GM23248 (cell line): ENCODE measurements around the gene ZSCAN1. TPM values are rescaled to one million over a fixed set of nuclear protein-coding genes. Genes with fewer than 3 reads are reported as not detected.

Experiments used
- DNase-seq: peaks from one replicate; pipeline ENCODE4 v3.0.0-alpha.2; 2015
- H2AFZ ChIP-seq: fragments of 200-600 bp; sonication (generic); 2 replicates; pipeline ENCODE4 v1.6.1; 2016; ENCODE audit warnings: antibody characterized with exemption
- H3F3A ChIP-seq: fragments of 200-600 bp; sonication (generic); 2 replicates; pipeline ENCODE4 v1.6.1; 2016; ENCODE audit warnings: mild to moderate bottlenecking, antibody characterized with exemption, mixed run types; ENCODE audit not compliant: insufficient read depth
- H3K27ac ChIP-seq: fragments of 200-600 bp; sonication (generic); 2 replicates; pipeline ENCODE4 v1.5.1; 2016; ENCODE audit warnings: mild to moderate bottlenecking
- H3K27me3 ChIP-seq: fragments of 200-600 bp; sonication (generic); replicated peaks from 2 replicates; pipeline ENCODE4 v1.6.1; 2016; ENCODE audit warnings: mild to moderate bottlenecking; ENCODE audit not compliant: insufficient read depth
- H3K36me3 ChIP-seq: fragments of 200-600 bp; sonication (generic); 2 replicates; pipeline ENCODE4 v1.6.1; 2016; ENCODE audit warnings: low read depth, mild to moderate bottlenecking
- H3K4me1 ChIP-seq: fragments of 200-600 bp; sonication (generic); 2 replicates; pipeline ENCODE4 v1.6.1; 2016; ENCODE audit warnings: mild to moderate bottlenecking; ENCODE audit not compliant: insufficient read depth
- H3K4me2 ChIP-seq: fragments of 200-600 bp; sonication (generic); one replicate; pipeline ENCODE4 v1.6.1; 2016; ENCODE audit warnings: mild to moderate bottlenecking; ENCODE audit not compliant: unreplicated experiment
- H3K4me3 ChIP-seq: fragments of 200-600 bp; sonication (generic); 2 replicates; pipeline ENCODE4 v1.5.1; 2016; ENCODE audit warnings: mild to moderate bottlenecking
- H3K79me2 ChIP-seq: fragments of 200-600 bp; sonication (generic); 2 replicates; pipeline ENCODE4 v1.6.1; 2016; ENCODE audit warnings: mild to moderate bottlenecking; ENCODE audit not compliant: insufficient read depth
- H3K9ac ChIP-seq: fragments of 200-600 bp; sonication (generic); 2 replicates; pipeline ENCODE4 v1.6.1; 2016; ENCODE audit warnings: mild to moderate bottlenecking
- H3K9me2 ChIP-seq: fragments of 200-600 bp; sonication (generic); 2 replicates; pipeline ENCODE4 v1.6.1; 2016; ENCODE audit warnings: mixed run types, mild to moderate bottlenecking, moderate library complexity; ENCODE audit not compliant: insufficient read depth
- H3K9me3 ChIP-seq: fragments of 200-600 bp; sonication (generic); one replicate; pipeline ENCODE4 v1.6.1; 2017; ENCODE audit warnings: low read depth
- H4K20me1 ChIP-seq: fragments of 200-600 bp; sonication (generic); 2 replicates; pipeline ENCODE4 v1.6.0; 2016; ENCODE audit not compliant: insufficient read depth
- EZH2 ChIP-seq: fragments of 200-600 bp; sonication (generic); IDR thresholded peaks from 2 replicates; pipeline ENCODE4 v1.6.1; 2018; ENCODE audit warnings: antibody characterized with exemption, mild to moderate bottlenecking; ENCODE audit not compliant: insufficient read depth, poor library complexity, severe bottlenecking
- EZH2phosphoT487 ChIP-seq: fragments of 200-600 bp; sonication (generic); IDR thresholded peaks from 2 replicates; pipeline ENCODE4 v1.6.1; 2018; ENCODE audit warnings: antibody characterized with exemption, moderate library complexity, mild to moderate bottlenecking, low read depth; ENCODE audit not compliant: insufficient read depth
- WGBS, 2 experiments: methylation state at CpG; one replicate each; pipeline ENCODE4 v1.1.6; 2015 to 2017; ENCODE audit warnings: low lambda C conversion rate in 2 of 2, low coverage in 1 of 2; ENCODE audit errors: missing lambda C conversion rate in 2 of 2; 5-methylcytosine and 5-hydroxymethylcytosine counted together
- in situ Hi-C: fragments of 300-500 bp; cut with MboI; formaldehyde crosslinking; loops from 2 replicates; pipeline ENCODE4 v1.15.0; 2020
- polyA plus RNA-seq: library from polyadenylated mRNA; unstranded; fragments of >200 nt; fragmentation: Nextera tagmentation; extraction: Ambion mirVana; gene quantifications from 2 replicates; pipeline ENCODE4 v1.2.1, GENCODE V29; 2016
- total RNA-seq: library from RNA; depleted of rRNA; stranded (reverse); fragments of >200 nt; shearing (Covaris generic); gene quantifications from 2 replicates; pipeline ENCODE4 v1.2.3, GENCODE V29; 2014

The ZSCAN1 gene
- total and polyA plus RNA-seq, 2 experiments from 2014 or later: 0.39 TPM; not detected in 1

DNA sequence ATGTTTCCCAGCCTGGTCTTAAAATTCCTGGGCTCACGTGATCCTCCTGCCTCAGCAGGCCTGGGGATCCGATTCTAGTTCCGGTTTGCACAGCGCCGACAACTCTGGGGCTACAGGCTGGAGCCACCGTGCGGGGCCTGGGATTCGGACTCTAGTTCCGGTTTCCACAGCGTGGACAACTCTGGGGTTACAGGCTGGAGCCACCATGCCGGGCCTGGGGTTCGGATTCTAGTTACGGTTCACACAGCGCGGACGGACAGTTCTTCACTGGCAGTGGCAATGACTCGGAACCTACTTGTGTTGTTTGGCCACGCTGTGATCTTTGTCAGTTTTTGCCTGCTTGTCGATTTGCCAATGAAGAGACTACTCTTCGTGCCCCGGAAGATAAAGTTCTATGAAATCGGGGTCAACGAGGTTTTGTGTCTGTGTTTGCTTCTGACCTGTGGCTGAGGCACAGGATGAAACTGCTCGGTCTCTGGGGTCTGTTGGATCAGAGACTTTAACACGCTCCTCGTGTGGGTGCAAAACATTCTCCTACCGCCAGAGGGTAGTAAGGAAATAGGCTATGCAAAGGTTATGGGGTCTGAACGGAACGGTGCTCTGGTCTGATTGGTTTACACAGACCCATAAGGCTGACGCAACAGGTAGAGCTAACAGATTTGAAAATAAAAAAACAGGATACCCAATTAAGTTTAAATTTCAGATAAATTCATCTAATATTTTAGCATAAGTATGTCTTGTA lies 12.1 kb upstream of the ZSCAN1 start:
- in situ Hi-C loops: no loop called here
- WGBS, 2 experiments: 39 to 42% methylated on average over 30 of the region's 30 CpGs

DNA sequence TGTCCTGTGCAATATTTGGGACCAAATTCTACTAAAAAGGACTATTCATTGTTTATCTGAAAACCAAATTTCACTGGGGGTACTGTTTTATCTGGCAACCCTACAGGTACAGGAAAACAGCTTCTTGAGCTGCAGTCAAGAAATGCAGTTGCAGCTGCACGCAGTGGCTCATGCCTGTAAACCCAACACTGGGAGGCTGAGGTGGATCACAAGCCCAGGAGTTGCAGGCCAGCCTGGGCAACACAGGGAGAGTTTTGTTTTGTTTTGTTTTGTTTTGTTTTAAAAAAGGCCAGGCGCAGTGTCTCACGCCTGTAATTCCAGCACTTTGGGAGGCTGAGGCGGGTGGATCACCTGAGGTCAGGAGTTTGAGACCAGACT lies 11.6 kb upstream of the ZSCAN1 start:
- no peaks in the 10 kb centered on the region for H3K9me3 ChIP-seq
- no peak for TF ChIP-seq EZH2phosphoT487
- no peak for TF ChIP-seq EZH2
- H3K27me3 ChIP-seq: no peaks in the 10 kb centered on the region
- H3K4me3 ChIP-seq: no peak overlapping the region
- no peaks in the 10 kb centered on the region for H3K79me2 ChIP-seq
- H4K20me1 ChIP-seq: no peaks in the 10 kb centered on the region
- no peak overlapping the region for H3K9ac ChIP-seq
- no peaks in the 10 kb centered on the region for H3K36me3 ChIP-seq
- H3F3A ChIP-seq: no peaks in the 10 kb centered on the region
- no peaks in the 10 kb centered on the region for H3K9me2 ChIP-seq
- 45% methylated on average over 4 of the region's 4 CpGs for WGBS, 2 experiments
- in situ Hi-C loops: no loop called here
- H3K4me1 ChIP-seq: no peaks in the 10 kb centered on the region
- no peak for DNase-seq
- H2AFZ ChIP-seq: peak overlapping the region; percentile 67; the same call in 1 of the 2 replicates
- H3K27ac ChIP-seq: no peak overlapping the region
- no peak overlapping the region for H3K4me2 ChIP-seq

More for the DNA sequence above, 12.1 kb upstream of the ZSCAN1 start:
- TF ChIP-seq EZH2phosphoT487 (no peak), EZH2 (no peak)
- no peaks in the 10 kb centered on the region for H3K79me2 ChIP-seq
- DNase-seq: peak; percentile 73
- H3K4me2 ChIP-seq: no peak overlapping the region
- no peaks in the 10 kb centered on the region for H3K9me3 ChIP-seq
- no peaks in the 10 kb centered on the region for H3K36me3 ChIP-seq
- H2AFZ ChIP-seq: peak overlapping the region; percentile 67
- no peaks in the 10 kb centered on the region for H3K9me2 ChIP-seq
- H3K27me3 ChIP-seq: no peaks in the 10 kb centered on the region
- no peak overlapping the region for H3K27ac ChIP-seq
- no peak overlapping the region for H3K4me3 ChIP-seq
- no peaks in the 10 kb centered on the region for H4K20me1 ChIP-seq
- H3F3A ChIP-seq: no peaks in the 10 kb centered on the region
- no peaks in the 10 kb centered on the region for H3K4me1 ChIP-seq
- no peak overlapping the region for H3K9ac ChIP-seq

DNA sequence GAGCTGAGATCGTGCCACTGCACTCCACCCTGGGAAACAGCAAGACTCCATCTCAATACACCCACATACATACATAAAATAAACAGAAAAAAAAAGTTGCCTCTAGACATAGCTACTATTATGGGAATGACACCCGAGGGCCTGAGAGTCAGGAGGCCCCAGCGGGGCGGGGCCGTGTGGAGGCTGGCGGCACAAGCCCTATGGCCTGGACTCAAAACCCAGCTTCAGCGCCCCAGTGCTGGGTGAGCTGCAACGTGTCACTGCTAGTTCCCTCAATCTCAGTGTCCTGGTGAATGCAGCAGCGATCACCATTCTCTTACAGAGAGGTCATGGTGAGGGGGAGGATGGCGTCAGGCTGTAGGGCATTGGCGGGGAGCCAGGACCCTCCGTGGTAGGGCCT lies 9.2 kb upstream of the ZSCAN1 start:
- no peaks in the 10 kb centered on the region for H3K79me2 ChIP-seq
- no peak overlapping the region for H2AFZ ChIP-seq
- H3K4me3 ChIP-seq: no peak overlapping the region
- H3K9ac ChIP-seq: no peak overlapping the region
- TF ChIP-seq EZH2: no peak
- no peaks in the 10 kb centered on the region for H3F3A ChIP-seq
- no peaks in the 10 kb centered on the region for H3K4me1 ChIP-seq
- H3K36me3 ChIP-seq: no peaks in the 10 kb centered on the region
- 58 to 59% methylated on average over 12 of the region's 12 CpGs for WGBS, 2 experiments
- no peaks in the 10 kb centered on the region for H3K27me3 ChIP-seq
- DNase-seq: no peak
- H3K9me3 ChIP-seq: no peaks in the 10 kb centered on the region
- no peak overlapping the region for H3K27ac ChIP-seq
- no peaks in the 10 kb centered on the region for H4K20me1 ChIP-seq
- H3K4me2 ChIP-seq: no peak overlapping the region
- H3K9me2 ChIP-seq: no peaks in the 10 kb centered on the region
- in situ Hi-C loops: no loop called here

DNA sequence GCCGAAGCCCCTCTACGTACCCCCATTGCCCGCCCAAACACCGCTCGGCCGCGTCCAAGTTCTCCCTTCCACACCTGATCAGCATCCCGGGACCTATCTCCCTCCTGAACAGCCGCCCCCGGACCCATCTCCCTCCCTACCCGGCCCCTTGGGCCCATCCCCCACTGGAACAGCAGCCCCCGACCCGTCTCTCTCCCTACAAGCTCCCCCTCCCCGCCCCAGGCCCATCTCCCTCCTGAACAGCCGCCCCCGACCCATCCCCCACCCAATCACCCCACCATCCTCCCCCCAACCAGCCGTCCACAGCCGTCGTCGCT lies 610 bp downstream of the ZSCAN1 start:
- no peaks in the 10 kb centered on the region for H3F3A ChIP-seq
- peak overlapping the region; percentile 64; the same call in 1 of the 2 replicates for H3K9ac ChIP-seq
- H3K27ac ChIP-seq: no peak overlapping the region
- H3K4me3 ChIP-seq: peak overlapping the region; percentile 61
- no peaks in the 10 kb centered on the region for H3K4me1 ChIP-seq
- no peaks in the 10 kb centered on the region for H3K79me2 ChIP-seq
- in situ Hi-C loops: no loop called here
- TF ChIP-seq EZH2 (no peak), EZH2phosphoT487 (no peak)
- no peaks in the 10 kb centered on the region for H4K20me1 ChIP-seq
- H3K27me3 ChIP-seq: no peaks in the 10 kb centered on the region
- WGBS, 2 experiments: 3 to 8% methylated on average over 5 to 20 of the region's 20 CpGs
- no peaks in the 10 kb centered on the region for H3K9me3 ChIP-seq
- no peaks in the 10 kb centered on the region for H3K9me2 ChIP-seq
- H3K36me3 ChIP-seq: no peaks in the 10 kb centered on the region
- no peak overlapping the region for H3K4me2 ChIP-seq
- no peak for DNase-seq
- H2AFZ ChIP-seq: 0 out of 2 replicates have a peak overlapping the region, but pooled peaks have one; percentile 49

DNA sequence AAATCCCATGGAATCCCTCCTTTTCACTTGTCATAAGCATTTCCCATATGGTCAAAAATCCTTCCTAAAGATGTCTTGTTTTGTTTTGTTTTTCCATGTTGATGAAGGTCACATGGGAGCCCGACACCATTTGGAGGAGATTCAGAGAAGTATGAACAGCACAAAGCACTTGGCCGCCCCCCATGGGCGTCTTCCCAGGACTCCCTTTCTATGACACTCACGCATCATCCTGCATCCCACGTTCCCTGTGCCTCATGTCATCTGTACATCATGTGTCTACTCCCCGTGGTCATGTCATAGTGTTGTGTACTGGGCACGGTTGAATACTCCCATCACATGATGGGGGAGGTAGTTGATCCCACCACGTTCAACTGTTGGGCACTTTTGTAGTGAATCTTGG lies 2.0 kb downstream of the ZSCAN1 start:
- WGBS, 2 experiments: 3 to 7% methylated on average over 8 of the region's 8 CpGs
- no peaks in the 10 kb centered on the region for H3K9me3 ChIP-seq

More for the DNA sequence above, 2.0 kb downstream of the ZSCAN1 start:
- no peak overlapping the region for H3K9ac ChIP-seq
- in situ Hi-C loops: no loop called here
- no peaks in the 10 kb centered on the region for H3K36me3 ChIP-seq
- no peak for TF ChIP-seq EZH2
- TF ChIP-seq EZH2phosphoT487: no peak
- no peak overlapping the region for H3K4me2 ChIP-seq
- no peaks in the 10 kb centered on the region for H3F3A ChIP-seq
- no peaks in the 10 kb centered on the region for H3K9me2 ChIP-seq
- H4K20me1 ChIP-seq: no peaks in the 10 kb centered on the region
- H3K4me1 ChIP-seq: no peaks in the 10 kb centered on the region
- H3K27me3 ChIP-seq: no peaks in the 10 kb centered on the region
- H2AFZ ChIP-seq: no peak overlapping the region
- H3K79me2 ChIP-seq: no peaks in the 10 kb centered on the region
- no peak overlapping the region for H3K27ac ChIP-seq
- DNase-seq: peak; percentile 16
- no peak overlapping the region for H3K4me3 ChIP-seq
